Right kidney (tissue), 9 donors: ENCODE data around the gene ZMIZ1.

Experiments used
- DNase-seq: peaks from one replicate; pipeline ENCODE4 v3.0.0-alpha.2; 2016
- long read RNA-seq, 8 donors: transcript quantifications; one replicate each; lab custom pipeline, GENCODE V29; 2026

The ZMIZ1 gene, protein sequence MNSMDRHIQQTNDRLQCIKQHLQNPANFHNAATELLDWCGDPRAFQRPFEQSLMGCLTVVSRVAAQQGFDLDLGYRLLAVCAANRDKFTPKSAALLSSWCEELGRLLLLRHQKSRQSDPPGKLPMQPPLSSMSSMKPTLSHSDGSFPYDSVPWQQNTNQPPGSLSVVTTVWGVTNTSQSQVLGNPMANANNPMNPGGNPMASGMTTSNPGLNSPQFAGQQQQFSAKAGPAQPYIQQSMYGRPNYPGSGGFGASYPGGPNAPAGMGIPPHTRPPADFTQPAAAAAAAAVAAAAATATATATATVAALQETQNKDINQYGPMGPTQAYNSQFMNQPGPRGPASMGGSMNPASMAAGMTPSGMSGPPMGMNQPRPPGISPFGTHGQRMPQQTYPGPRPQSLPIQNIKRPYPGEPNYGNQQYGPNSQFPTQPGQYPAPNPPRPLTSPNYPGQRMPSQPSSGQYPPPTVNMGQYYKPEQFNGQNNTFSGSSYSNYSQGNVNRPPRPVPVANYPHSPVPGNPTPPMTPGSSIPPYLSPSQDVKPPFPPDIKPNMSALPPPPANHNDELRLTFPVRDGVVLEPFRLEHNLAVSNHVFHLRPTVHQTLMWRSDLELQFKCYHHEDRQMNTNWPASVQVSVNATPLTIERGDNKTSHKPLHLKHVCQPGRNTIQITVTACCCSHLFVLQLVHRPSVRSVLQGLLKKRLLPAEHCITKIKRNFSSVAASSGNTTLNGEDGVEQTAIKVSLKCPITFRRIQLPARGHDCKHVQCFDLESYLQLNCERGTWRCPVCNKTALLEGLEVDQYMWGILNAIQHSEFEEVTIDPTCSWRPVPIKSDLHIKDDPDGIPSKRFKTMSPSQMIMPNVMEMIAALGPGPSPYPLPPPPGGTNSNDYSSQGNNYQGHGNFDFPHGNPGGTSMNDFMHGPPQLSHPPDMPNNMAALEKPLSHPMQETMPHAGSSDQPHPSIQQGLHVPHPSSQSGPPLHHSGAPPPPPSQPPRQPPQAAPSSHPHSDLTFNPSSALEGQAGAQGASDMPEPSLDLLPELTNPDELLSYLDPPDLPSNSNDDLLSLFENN
- long read RNA-seq, donor 1, partial matches to known transcripts, result 6 of 7 reads
- long read RNA-seq, donor 1, other reads (novel, unspliced or antisense), result 0 of 7 reads
- long read RNA-seq, donor 2, partial matches to known transcripts, result 0 of 1 reads
- long read RNA-seq, donor 2, other reads (novel, unspliced or antisense), result 0 of 1 reads
- long read RNA-seq, donor 3, partial matches to known transcripts, result 0 of 1 reads
- long read RNA-seq, donor 3, other reads (novel, unspliced or antisense), result 0 of 1 reads
- long read RNA-seq, donor 4, partial matches to known transcripts, result 18 of 18 reads
- long read RNA-seq, donor 4, other reads (novel, unspliced or antisense), result 0 of 18 reads
- long read RNA-seq, donor 5, partial matches to known transcripts, result 5 of 6 reads
- long read RNA-seq, donor 5, other reads (novel, unspliced or antisense), result 0 of 6 reads
- long read RNA-seq, donor 6, partial matches to known transcripts, result 84 of 85 reads
- long read RNA-seq, donor 6, other reads (novel, unspliced or antisense), result 0 of 85 reads
- long read RNA-seq, donor 7, partial matches to known transcripts, result 50 of 55 reads
- long read RNA-seq, donor 7, other reads (novel, unspliced or antisense), result 5 of 55 reads
- long read RNA-seq, donor 8, full-length matches to known transcripts, result 3 of 11 reads
- long read RNA-seq, donor 8, partial matches to known transcripts, result 8 of 11 reads
- long read RNA-seq, donor 8, other reads (novel, unspliced or antisense), result 0 of 11 reads

DNA sequence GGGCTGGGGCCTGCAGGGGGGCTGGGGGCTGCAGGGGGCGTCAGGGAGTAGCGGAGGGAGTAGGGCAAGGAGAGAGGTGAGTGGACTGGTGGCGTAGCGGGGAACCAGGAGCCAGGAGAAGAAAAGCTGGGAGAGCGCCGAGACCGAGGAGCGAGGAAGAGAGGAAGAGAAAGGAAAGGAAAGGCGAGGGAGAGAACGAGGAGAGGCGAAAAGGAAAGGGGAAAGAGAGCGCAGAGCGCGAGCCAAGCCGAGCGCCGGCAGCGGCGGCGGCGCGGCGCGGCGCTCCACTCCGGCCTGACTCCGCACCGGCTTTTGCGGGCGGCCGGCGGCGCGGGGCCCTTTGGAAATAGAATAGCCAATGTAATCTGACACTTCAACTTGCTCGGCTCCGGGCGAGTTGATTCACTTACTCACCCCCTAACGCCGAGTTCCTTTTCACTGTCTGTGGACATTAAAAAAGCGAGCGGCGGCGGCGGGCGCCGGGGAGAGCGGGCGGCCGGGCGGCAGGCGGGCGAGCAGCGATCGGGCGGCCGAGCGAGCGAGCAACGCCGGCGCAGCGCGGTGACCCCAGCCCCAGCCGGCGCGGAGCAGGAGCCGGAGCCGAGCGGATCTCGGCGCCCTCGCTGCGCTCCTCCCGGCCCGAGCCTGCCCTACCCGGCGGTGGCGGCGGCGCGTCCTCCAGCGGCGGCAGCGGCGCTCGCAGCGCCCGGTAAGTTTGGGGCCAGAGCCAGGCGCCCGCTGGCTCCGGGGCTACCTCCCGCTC is at the start of gene ZMIZ1:
ZMIZ1 (plus strand) TSS at position 405 of the 763 bp plus-strand sequence. CDS start 132,667 bp downstream, outside the sequence.
- peak; percentile 95 for DNase-seq

DNA sequence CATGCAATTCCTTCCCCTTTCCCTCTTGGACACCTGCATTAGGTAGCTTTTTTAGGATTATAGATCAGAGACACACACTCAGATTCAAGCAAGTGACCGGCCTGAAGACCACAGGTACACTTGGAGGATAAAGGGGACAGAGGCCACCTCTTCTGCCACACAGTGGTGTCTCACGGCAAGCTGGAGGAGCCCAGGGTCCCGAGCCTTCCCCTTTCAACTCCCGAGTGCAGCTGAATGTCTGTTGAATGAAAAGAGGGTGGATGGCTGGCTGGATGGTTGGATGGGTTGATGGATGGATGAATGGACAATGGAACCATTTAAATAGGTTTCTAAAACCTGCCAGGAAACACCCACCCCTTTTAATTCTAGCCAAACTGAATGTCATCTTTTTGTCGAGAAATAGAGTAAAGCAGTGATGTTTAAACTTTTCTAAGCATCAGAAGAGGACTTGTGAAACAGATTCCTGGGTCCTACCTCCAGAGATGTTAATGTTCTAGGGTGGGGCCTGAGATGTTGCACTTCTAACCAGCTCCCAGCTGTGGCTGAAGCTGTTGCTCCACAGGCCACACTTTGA is 49.2 kb upstream of the ZMIZ1 start:
- no peak for DNase-seq

DNA sequence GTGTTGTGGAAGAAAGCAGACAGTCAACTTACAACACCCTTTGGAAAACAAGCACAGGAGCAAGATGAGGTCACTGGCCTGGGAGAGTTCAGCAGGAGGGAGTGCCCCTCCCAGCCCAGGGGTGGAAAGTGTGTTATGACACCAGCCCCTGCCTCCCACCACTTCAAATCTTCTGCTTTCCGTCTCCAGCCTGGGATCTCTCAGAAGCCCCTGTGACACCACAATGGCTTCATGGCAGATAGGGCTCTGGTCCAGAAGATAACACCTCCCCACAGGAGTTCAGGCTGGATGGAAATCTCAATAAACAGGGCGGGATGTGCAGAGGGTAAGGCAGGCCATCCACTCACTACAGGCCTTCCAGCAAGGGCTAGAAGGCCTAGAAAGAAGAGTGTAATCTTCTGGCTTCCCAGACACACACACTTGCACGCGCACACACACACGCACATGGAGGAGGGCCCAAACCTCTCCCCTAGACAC is 48.7 kb upstream of the ZMIZ1 start:
- no peak for DNase-seq

DNA sequence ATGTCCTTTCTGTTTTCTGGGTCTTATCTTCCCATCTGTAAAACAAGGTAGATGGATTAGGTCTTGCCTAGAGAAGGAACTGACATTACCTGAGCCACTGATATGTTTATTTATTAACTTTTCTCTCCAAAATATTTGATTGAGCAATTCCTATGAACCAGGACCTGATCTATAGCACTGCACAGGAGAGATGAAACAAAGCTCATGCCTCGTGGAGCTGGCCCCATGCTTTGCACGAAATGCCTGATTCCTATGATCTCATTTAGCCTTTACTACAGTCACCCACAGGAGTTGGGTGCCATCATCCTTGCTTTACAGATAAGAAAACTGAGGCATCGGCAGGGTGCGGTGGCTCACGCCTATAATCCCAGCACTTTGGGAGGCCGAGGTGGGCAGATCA is 48.2 kb upstream of the ZMIZ1 start:
- no peak for DNase-seq

DNA sequence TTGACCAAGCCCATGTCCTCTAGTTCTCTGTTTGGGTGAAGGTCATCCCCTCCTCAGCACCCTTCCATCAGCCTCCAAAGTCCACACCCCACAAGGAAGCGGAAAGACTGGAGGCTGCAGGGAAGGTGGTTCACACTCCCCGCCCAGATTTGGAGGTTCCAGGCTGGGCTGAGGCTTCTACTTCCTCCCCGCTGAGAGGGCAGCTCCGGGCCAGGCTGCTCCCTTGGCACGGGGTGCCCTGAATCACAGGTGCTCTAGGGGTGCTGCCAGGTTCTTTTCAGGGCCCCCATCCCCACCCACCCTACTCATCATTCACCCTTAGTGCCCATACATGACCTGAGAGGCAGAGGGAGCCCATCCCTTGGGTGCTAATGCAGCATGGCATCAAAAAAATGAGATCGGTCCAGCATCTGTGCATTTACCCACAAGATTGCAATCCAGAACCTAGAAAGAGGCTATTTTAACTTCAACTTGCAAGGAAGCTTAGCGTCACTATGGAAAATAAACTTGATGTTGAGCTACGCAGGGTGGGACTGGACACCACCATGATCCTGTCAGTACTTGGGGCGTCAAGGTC is 47.3 kb upstream of the ZMIZ1 start:
- no peak for DNase-seq

DNA sequence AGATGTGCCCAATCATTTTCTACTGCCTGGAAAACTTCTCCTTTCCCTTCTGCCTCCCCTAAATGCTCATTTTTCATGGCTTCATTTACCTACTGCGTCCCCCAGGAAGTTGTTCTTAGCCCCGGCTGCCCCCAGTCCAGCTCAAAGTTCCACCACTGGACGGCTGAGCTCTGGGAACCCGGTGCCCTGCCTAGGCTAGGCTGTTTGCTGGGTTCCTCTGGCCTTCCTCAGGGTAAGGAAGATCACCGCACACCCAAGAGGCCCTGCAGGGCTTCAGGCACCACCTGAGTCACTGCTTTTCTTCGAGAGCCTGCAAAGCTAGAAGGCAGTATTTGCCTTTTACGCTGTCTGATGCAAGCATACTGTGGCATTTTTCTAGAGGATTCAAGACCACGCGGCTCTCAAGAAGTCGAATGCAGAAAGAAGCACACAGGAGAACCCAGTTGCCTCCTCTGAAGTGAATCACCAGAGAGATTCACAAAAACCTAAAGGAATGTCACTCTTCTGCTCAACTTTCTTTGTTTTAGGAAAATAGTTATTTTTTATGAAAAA is 46.7 kb upstream of the ZMIZ1 start:
- no peak for DNase-seq

DNA sequence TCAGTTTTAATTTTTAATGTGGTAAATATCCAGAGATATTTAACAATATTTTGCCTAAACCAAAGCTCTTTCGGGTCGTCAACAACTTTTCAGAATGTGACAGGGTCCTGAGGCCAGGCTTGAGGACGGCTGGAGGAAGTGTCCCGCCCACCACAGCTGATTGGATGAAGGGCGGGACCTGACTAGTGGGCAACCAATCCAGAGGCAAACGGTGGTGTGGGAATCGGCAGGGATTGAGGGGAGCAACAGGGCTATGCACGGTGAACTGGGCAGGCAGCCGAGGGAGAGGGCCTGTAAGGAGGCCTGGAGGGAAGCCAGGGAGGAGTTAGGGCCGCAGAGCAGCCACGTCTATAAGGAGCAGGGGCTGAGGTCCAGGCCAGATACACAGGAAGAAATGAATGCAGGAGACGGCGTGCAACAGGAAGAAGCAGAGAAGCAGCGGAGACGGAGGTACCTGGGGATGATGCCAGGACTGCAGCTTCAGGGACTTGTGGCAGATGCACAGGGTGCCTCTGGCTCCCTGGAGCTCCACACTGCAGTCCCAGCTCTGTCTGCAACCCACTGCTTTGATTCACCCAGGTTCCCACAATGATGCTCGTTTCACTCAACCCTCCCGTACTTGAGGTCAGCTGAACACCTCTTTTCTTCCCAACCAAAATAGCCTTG is 46.1 kb upstream of the ZMIZ1 start:
- no peak for DNase-seq

DNA sequence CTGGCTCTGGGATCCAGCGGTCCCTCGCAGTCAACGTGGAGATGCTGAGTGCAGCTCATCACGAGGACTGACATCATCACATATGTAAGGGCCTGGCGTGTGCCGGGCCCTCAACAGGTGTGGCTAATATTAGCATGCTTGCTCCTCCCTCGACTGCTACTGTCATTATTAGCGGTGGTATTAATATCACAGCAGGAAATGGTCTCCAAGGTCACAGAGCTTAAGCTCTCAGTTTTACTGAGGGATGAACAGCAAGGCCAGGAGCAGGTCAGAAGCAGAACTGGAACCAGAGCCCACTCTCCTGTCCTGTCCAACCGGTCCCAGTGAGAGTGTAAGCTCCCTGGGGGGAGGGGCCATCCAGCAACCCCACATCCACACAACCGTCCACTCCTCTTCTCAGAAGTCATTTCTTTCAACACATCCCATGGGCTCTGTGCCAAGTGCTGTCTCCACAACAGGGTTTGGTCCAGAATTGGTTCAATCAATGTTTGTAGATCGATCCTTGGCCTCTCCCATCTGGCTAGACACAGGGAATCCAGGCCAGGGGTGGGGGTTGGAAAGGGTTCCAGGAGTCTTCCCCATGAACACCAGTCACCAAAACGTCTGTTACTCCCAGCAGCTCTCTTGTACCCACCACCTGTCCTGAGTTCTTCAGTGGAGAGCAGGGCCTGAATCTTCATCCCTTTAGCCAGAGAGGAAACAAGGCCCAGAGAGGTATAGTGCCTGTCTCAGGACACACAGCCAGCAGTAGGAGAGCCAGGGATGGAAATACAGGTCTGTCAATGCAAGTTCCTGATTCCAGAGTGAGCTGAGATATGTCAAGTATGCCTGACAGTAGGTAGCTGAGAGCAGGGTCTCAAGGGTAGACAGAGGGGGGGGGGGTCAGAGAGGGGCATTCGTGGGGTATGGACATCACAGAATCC is 45.3 kb upstream of the ZMIZ1 start:
- no peak for DNase-seq

DNA sequence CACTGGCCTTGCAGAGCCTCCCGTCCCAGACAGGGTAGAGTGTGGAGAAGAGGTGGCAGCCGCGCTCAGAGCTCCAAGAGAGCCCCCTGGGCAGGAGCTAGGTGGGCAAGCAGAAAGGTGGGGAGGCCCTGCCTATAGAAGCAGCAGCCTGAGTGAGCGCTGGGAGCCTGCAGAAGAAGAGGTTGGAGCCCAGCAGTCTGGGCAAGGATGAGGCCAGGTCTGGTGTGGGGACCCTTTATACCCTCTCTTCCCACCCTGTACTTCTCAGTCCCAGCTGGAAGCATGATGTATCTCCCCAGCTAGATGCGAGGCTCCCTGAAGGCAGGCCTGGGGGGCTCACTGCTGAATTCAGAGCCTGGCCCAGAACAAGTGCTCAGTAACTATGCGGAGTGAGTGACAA is 44.5 kb upstream of the ZMIZ1 start:
- no peak for DNase-seq

DNA sequence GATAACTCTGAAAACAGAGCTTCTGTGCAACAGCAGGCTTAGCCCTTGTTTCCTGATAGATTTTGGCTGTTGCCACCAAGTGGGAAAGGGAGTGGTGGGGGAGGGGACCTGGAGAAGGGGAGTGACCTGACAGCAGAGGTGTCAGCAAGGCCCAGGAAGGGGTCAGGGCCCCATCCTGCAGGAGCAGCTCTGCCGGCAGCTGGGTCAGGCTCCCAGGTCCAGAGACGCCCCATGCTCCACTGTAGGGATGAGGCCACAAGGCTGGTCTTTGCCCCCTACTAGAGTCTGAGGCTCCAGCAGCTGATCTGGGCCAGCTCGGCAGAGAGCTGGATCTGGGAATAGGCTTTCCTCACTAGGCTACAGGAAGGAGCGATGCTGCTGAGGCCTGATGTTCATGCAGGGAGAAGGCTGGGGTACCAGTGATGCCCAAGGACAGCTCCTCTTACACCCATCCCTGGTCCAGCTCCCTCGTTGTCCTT is 44.0 kb upstream of the ZMIZ1 start:
- DNase-seq, result no peak

DNA sequence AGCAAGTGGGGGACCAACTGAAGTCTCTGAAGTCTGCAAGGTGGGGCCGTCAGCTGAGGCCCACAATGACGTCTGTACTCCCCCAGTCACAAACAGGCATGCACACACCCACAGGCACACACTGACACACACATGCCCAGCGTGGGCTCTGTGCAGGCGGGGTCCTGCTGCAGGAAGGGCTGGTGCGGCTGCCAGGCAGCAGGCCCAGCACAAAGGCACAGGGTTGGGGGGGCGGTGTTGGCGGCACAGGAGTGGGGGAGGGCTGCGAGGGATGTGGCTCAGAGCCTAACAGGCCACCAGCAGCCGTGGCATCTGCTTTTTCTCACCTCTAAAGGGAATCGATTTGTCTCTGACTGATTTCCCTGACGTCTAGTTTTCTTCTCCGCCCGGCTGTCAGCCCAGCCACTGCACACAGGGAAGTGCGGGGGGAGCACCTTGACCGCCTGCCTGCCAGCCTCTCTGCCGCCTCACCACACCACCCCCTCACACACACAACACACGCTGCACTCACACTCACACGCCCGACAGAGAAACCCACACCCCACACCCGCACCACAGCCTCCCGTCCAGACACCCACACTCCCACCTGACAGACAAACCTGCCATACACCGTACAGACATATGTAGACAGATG is 43.5 kb upstream of the ZMIZ1 start:
- DNase-seq, result no peak

DNA sequence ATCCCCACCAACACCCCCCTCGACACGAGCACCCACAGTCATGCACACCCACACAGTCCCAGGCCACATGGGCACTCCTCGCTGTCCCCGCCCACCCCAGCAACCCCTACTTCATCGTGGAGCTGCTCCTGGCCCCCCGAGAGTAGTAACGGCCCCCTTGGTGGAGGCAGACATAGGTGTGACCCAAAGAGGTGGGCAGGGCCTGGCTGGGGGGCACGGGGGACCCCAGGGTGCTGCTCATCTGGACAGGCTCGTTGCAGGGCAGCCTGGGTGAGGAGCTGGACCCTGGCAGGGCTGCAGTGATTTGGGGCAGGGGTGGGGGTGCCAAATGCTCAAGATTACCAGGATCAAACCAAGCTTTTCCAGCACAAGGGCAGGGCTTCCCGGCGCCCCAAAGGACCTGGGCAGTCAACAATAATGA is 42.4 kb upstream of the ZMIZ1 start:
- no peak for DNase-seq

DNA sequence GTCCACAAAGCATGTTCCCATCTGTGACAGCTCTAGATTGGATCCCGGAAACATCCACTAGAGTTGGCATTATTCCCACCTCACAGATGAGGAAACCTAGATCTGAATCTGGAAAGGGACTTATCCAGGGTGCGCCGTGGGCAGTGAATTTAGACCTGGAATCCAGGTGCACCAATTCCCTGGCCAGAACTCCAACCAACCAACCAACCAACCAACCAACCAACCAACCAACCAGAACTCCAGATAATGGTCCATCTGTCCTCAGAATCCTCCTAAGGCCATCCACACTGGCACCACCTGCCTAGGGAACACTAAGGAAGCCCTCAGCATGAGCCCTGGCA is 42.0 kb upstream of the ZMIZ1 start:
- DNase-seq, result no peak

DNA sequence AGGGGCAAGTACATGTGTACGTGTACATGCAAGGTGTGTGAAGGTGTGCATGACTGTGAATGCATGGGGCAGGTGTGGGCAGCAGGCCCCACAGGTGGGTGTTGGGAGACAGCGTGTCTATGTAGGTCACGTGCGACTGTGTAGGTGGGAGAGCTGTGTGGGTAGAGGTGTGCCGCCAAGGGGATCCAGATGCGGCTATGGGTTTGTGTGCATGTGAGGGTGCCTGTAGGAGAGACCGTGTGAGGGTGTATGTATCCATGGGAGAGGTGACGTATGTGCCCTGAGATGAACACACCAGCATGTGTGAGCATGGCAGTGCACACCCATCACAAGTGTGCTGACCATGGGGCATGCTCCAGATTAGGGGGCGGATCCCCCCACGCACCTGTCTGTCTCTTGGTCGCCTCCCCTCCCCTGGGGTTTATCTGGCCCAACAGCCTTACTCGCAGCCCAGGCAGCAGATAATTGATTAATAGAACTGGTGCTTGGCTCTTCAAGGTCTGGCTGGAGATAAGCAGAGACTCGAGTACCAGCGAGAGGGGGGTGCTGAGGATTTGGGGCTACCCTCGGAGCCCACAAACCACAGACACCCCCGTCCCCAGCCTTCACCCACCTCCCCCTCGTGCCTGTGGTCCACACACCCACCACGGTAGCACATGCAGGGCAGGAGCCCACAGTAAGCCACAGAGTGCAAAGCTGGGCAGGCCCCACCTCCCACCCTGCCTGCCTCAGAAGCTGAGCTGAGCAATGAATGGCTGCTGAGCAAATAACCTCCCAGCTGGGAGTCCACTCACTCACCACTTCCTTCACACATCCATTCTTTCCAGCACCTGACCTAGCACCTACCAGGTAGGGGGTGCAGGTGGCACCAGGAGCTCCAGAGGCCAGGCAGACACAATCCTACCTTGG is 41.4 kb upstream of the ZMIZ1 start:
- no peak for DNase-seq

DNA sequence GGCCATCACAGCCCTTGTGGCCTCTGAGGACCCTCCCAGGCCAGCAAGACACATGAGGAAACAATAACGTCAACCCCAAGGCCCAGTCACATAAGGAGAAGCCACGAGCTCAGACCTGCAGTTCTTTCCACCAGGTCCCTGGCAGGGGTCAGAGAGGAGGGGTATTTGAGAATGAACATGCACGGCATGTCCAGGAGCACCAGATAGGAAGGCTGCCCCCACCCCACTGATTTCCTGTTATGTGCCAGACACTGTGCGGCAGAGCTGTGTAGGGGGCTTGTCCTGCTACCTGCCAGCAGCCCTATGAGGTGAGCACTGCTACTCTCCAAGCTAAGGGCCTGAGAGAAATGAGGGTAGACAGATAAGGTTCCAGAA is 40.7 kb upstream of the ZMIZ1 start:
- no peak for DNase-seq

DNA sequence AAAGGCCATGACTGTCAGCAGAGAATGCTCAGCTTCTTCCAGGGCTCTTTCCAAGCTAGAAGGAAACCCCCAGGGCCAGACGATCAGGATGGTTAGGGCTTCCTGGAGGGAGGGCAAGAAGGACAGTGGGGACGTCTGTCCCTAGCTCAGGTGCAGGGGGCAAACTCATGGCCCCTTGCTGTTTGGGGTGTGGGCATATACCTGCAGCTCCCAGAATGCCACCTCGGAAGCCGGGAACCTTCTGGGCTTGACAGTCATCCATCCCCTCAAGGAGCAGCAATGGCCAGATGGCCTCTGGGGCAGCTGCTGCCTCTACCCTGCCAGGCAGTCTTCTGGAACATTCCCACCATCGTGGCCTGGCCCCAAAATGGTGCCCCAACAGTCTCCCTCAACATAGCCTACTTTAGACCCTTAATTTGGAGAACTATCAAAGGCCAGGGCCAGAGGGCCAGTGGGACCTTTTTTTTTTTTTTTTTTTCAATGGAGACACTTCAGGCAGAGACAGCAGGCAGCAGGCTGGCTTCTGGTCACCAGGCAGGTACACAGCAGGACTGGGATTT is 40.2 kb upstream of the ZMIZ1 start:
- no peak for DNase-seq
